B cell (primary cell): ENCODE data around the gene AGPAT3.

Experiments used
- EZH2 ChIP-seq: IDR thresholded peaks from 2 replicates; pipeline ENCODE4 v1.6.1; 2012; ENCODE audit warnings: borderline replicate concordance, low read depth, mild to moderate bottlenecking, moderate library complexity, low read length; ENCODE audit not compliant: insufficient read depth, poor library complexity, severe bottlenecking
- TF ChIP-seq, protein P1 (sequence below): fragments of 200-600 bp; IDR thresholded peaks from one replicate; pipeline ENCODE4 v1.8.0; 2022; ENCODE audit warnings: antibody characterized with exemption, mild to moderate bottlenecking

- TF ChIP-seq, protein P1, sequence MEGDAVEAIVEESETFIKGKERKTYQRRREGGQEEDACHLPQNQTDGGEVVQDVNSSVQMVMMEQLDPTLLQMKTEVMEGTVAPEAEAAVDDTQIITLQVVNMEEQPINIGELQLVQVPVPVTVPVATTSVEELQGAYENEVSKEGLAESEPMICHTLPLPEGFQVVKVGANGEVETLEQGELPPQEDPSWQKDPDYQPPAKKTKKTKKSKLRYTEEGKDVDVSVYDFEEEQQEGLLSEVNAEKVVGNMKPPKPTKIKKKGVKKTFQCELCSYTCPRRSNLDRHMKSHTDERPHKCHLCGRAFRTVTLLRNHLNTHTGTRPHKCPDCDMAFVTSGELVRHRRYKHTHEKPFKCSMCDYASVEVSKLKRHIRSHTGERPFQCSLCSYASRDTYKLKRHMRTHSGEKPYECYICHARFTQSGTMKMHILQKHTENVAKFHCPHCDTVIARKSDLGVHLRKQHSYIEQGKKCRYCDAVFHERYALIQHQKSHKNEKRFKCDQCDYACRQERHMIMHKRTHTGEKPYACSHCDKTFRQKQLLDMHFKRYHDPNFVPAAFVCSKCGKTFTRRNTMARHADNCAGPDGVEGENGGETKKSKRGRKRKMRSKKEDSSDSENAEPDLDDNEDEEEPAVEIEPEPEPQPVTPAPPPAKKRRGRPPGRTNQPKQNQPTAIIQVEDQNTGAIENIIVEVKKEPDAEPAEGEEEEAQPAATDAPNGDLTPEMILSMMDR = no peak
- TF ChIP-seq EZH2 = no peak
Measured at GRCh38 chr21:43924421-43925095, 59.5 kb downstream of the AGPAT3 start.
